PFSK-1 (cell line): ENCODE measurements around the gene XYLT1.

Source experiments
- FOXP2 ChIP-seq: optimal IDR thresholded peaks from 2 replicates; pipeline ENCODE3; 2011; ENCODE audit warnings: borderline replicate concordance, control low read depth, inconsistent platforms; ENCODE audit not compliant: insufficient read depth; ENCODE audit errors: extremely low read length, extremely low read depth
- SIN3A ChIP-seq: IDR thresholded peaks from 2 replicates; pipeline ENCODE4 v1.6.1; 2012; ENCODE audit warnings: mild to moderate bottlenecking, low read length, moderate library complexity, borderline replicate concordance; ENCODE audit not compliant: insufficient read depth

GRCh38 chr16:17063201-17064139 is 407.3 kb downstream of the XYLT1 start:
- TF ChIP-seq SIN3A (no peak), FOXP2 (no peak)
